Gastrocnemius medialis (tissue), 4 donors: ENCODE data around the gene AFTPH.
"Not testable (repeated sequence)": the region's sequence is repeated elsewhere in the genome, so short reads cannot be mapped to it uniquely, and the experiment has no call there.

ENCODE experiments used
- CTCF ChIP-seq, 5 experiments: fragments of 450-650 bp in 3 of 5; fragments of 200-600 bp in 2 of 5; sonication (generic) in 2 of 5; IDR thresholded peaks in 4 of 5; conservative IDR thresholded peaks in 1 of 5; 1 replicate in 4 of 5; 2 replicates in 1 of 5; pipeline ENCODE4 v1.5.1; 2016 to 2019; ENCODE audit warnings: antibody characterized with exemption in 5 of 5, mild to moderate bottlenecking in 3 of 5, moderate library complexity in 3 of 5
- POLR2A ChIP-seq, 2 donors: fragments of 450-650 bp; IDR thresholded peaks; one replicate each; pipeline ENCODE4 v1.6.1; 2017; ENCODE audit warnings: antibody characterized with exemption in 2 of 2, mild to moderate bottlenecking in 2 of 2, moderate library complexity in 2 of 2

- TF ChIP-seq CTCF (IDR thresholded peaks at IDR 0.05 in 4 of 5, conservative IDR thresholded peaks at IDR 0.05 in 1 of 5); POLR2A (IDR thresholded peaks at IDR 0.05): not testable (repeated sequence)
Measured at GRCh38 chr2:64530946-64531345, 6.8 kb downstream of the AFTPH start.
